HS-27A (cell line): Measurements from ENCODE around the gene MTMR6.
A peak's percentile ranks its signal among the peaks of the same experiment; 100 is the strongest.
"Not testable (repeated sequence)": the region's sequence is repeated elsewhere in the genome, so short reads cannot be mapped to it uniquely, and the experiment has no call there.

Experiments used
- DNase-seq: peaks from one replicate; pipeline ENCODE4 v3.0.0-alpha.2; 2012; ENCODE audit warnings: low read depth, missing footprints

Gene MTMR6

DNA sequence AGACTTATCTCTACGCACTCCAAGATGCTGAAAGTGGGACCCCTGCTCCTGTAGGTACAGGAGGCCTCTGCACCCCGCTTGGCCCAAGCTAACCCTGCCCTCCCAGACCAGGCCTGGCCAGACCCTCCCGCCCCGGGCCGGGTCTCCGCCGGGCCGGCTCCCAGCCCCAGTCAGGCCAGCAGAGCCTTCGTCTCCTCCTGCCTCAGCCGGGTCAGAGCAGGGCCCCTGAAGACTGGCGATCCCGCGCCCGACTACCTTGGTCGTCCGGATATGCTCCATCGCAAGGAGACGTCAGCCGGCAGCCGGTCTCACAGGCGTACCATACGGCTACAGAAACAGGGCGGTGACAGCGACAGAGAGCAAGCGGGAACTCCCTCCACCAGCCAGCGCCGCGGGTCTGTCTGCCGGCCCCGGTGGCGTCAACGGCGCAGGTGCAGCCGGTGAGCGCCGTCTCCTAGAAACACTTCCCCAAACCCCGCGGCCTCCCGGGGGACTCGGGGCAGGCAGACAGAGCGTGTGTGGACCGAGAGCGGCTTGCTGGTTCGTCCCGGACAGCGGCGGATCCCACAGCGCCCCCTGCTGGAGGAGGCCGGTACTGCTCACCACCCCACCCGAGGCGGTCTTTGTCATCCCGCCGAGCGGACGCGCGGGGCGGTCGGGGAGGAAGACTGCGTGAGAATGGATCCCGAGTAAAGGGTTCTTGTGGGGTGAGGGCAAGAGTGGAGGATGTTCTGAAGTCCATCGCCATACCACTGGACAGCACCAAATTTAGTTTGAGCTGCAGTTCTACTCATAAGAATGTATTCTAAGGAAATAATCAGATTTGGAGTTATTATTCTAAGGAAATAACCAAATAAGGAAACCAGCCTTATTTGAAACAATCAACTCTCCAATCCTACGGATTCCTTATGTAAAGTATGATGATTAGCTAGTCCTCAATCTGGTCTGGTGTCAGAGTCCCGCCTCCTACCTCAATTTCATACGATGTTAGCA is at the start of gene MTMR6:
MTMR6 (minus strand) TSS at position 520 of the 993 bp plus-strand sequence; CDS start at position 279, 241 bp downstream.
- DNase-seq, result peak; percentile 41

DNA sequence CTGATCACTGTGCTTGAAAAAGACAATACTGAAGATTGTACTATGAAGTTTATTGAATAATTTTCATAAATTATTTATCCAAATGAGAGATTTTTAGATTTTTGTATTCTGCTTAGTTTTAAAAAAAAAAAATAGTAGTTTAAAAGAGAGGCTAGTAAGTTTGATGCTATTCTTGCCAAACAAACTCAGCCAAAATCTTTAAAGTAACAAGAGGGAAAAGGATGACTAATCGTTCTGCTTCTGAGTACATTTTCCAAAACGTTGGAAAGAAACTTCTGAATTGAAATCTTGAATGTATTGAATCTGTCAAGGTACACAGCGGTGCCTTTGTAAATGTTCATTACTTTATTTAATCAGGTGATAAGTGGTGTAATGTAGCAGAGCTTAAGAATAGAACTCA is 48.6 kb upstream of the MTMR6 start:
- DNase-seq, result no peak

DNA sequence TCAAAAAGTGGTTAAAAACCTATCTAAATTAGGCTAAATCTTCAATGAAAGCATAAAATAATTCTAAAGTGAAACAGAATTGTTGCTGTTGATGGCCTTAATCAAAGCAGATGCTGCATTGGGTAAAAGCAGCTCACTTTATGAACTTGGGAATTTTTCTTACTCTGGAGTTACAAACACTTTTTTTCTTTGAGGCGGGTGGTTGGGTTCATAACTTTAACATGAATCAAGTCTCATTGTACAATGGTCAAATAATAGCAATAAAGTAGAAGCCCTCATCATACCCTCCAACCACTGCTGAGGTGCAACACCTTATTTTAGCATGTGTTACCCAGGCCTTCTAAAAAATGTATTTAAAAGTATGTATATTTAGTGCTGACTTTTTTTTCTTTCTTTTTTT is 43.3 kb upstream of the MTMR6 start:
- no peak for DNase-seq

DNA sequence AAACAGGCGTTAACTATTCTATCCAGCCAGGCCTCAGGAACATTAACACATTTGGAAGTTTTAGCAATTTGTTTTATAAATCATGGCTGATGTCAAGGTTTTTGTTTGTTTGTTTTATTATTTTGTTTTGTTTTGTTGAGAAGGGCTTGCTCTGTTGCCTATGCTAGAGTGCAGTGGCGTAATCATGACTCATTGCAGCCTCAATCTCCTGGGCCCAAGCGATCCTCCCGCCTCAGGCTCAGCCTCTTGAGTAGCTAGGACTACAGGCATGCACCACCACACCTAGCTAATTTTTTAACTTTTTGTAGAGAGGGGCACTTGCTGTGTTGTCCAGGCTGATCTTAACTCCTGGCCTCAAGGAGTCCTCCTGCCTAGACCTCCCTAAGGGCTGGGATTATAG is 42.4 kb upstream of the MTMR6 start:
- DNase-seq, result no peak

DNA sequence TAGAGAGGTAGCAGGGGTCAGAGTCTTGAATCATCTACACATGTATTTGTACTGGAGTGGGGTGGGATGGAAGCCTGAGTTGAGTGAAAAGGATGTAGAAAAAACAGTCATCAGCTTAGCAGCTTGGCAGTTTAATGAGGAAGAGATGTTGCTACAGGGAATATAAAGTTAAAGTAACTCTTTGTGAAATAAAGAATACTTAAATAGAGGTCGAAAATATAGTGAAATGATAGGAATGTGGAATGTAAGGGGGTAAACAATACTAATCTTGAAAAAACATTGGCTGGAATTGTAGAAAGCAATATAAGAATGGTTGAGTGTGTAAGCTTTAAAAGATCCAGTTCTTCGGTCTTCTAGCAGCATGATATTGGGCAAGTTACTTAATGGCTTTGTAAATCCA is 36.8 kb upstream of the MTMR6 start:
- no peak for DNase-seq

DNA sequence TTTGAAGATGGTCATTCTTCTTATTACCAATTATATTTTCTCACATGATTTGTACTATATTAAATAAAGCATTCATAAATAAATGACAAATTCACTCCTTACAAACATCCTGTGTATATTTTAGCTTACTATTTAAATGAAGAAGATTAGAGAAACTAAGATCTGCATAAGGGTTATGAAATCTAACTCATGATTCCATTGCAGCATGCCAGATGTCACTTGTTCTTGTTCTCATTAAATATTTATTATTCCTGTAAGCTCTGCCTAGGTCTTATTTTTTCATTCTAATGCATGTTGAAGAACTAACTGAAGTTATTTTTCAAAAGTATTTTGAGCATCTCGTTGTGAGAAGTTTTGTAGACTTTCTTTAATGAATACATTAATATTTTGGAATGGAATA is 32.5 kb upstream of the MTMR6 start:
- DNase-seq, result no peak

DNA sequence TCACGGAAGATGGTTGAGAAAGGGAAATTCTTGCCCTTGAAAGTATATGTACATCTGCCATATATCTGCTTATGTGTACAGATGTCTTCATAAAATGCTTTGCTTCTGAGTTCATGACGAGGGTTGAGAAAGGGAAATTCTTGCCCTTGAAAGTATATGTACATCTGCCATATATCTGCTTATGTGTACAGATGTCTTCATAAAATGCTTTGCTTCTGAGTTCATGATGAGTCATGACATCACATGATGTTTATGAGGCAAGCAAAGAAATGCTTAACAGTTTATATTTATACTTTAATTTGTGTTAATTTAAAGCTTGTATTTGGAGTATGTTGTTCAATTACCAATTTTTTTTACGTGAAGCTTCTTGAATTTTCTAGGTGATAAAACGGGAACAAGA is 31.7 kb upstream of the MTMR6 start:
- not testable (repeated sequence) for DNase-seq

DNA sequence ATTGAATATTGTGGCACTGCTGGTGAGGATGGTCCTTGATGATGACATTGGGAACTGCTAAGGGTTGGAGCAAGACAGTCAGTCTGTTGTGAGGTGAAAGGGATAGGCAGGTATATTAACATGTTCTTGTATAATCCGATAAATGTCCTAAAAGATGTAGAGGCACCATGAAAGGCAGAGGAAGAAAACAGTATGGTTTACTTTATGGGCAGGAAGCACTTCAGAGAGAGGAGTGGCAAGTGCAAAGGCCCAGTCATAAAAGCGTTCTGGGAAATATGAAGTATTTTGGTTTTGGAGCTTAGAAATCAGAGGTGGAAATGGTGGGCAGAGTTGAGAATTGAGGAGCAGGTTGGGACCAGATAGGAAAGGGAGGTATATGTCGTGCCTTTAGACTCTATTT is 23.6 kb upstream of the MTMR6 start:
- no peak for DNase-seq

DNA sequence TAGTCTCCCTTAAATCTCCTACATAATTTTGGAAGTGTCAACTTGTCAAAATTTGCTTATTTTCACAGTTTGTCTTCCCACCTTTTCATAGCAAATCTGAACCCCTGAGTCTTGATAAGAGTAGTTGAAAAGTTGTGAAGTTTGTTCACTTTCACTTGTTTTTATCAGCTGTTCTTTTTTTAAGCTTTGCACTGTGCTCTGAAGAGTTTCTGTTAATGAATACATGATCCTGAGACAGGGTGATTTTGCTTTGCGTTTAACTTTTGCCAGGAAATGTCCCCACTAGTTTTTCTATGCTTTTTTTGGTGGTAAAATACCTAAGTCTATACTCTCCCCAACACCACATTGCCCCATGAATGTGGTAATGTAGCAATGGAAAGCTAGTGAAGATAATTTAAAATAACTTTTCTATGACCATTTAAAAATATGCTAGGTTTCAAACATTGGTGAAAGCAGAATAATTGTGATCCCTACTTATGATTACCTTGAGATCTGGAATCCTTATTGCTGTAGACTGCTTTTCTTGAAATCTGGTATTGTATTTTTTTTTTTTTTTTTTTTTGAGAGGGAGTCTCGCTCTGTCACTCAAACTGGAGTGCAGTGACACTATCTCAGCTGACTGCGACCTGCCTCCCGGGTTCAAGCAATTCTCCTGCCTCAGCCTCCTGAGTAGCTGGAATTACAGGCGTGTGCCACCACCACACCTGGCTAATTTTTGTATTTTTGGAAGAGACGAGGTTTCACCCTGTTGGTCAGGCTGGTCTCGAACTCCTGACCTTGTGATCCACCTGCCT is 19.6 kb upstream of the MTMR6 start:
- no peak for DNase-seq

DNA sequence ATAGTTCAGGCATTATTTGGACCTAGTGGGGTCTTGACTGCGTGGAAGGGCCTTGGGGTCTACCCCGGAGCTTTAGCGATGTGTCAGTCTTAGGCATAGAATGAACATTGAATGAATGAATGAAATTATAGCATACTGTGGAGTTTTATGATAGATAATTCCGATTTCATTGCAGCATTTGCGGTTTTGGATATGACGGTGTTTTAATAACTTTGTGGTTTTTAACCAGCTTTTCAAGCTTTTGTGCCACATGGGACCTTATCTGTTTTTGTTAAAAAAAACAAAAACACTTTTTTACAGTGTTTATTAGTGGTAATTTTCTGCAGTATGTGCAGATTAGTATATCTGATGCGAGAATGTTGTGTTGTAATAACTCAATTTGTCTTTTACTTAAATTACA is 14.8 kb upstream of the MTMR6 start:
- DNase-seq, result no peak

DNA sequence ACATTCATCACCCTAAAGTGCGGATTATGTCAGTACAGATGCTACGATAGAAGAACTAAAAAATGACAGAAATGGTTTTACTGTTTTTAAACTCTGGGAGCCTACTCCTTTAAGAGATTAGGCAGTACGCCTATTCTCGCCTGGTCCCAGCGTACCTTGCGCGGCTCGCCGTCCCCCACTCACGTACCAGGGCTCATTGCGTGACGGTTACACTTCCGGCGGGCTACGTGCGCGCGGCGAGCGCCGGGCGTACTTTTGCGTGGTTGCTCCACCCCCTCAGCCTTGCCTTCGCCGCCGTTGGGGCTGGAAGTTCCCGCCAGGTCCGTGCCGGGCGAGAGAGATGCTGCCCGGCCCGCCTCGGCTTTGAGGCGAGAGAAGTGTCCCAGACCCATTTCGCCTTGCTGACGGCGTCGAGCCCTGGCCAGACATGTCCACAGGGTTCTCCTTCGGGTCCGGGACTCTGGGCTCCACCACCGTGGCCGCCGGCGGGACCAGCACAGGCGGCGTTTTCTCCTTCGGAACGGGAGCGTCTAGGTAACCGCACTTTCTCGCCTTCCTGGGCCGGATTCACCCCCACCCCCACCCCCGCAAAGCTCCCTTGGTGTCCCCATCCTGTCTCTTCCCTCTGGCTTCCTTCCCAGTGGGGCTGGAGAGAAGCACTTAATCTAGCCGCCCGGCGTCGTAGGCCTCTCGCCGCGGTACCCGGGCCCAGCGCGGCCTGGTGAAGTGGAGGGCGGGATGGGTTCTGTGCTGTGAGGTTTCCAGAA is 14.2 kb upstream of the MTMR6 start, which contains the start of gene NUP58:
NUP58 (plus strand) TSS at position 279 of the 767 bp plus-strand sequence; CDS start at position 428, 149 bp downstream.
- peak; percentile 59 for DNase-seq

DNA sequence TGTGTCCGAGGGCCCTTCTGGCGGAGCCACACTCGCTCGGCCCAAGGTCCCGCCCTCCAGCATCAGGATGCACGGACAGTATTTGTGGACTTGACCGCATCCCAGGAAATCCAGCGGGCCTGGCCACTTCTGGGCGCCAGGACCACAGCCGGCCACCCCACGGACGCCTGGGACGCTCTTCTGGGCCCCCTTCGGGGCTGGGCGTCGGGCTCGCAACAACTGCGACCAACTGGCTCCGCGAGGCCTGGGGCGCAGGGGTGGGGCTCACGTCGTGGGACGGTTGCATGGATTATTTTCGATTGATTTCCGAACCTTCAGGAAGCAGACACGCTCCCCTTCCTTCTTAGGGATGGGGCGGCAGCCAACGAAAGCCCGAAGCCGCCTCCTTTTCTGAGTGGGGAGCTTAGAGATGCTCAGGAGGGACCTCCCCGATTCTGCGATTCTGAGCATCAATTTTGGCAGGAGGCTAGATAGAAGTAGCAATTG is 13.6 kb upstream of the MTMR6 start:
- no peak for DNase-seq

DNA sequence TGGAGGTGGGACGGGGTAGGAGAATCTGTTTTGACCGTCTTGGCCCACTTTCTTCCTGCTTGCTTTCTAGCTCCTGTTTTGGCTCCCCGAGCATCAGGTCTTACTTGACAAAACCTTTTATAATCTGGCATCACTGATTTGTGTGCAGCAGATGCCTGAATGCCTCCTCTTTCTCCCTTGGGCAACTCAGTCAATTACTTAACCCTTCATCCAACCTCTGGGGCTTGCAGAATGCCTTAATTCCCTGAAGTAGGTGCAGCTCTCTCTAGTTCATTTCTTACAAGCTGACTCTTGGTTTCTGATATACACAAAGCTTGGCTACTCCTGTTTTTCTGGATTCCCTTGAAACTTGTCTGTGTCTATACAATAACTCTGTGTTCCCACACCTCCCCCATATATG is 8.4 kb upstream of the MTMR6 start:
- no peak for DNase-seq

DNA sequence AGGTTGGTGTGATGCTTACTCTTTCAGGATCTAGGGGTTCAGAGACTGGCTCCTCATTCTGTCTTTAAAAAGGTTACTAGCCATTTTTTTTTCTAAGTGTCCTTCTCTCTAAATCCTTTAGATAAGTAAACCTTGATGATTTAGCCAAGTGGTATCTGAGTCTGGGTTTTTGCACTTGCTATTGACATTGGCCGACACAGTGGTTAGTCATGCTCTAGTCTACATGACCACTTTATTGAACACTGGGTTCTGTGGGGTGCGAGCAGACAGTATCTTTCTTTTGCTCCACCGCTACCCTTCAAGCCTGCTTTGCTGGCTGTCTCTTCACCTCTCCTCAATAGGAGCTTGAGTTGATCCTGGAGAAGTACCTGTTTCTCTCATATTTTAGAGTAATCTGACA is 7.9 kb upstream of the MTMR6 start:
- no peak for DNase-seq

DNA sequence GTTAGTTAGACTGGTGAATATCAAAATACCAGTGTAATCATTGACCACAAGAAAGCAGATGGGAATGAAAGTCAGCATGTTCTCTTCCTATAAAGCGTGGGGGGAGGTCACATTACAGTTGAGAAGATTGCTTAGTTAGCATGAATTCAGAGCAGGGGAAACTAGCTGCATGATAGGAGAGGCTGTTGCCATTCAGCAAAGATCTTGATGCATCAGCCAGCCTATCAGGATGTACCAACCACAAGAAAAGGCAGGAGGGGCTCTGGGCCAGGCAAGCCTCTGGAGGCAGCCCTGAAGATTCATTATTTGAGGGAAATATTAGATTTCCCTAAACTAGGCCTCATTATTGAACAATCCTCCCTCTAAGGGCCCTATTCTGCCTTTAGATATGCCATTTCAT is 5.0 kb upstream of the MTMR6 start:
- no peak for DNase-seq

DNA sequence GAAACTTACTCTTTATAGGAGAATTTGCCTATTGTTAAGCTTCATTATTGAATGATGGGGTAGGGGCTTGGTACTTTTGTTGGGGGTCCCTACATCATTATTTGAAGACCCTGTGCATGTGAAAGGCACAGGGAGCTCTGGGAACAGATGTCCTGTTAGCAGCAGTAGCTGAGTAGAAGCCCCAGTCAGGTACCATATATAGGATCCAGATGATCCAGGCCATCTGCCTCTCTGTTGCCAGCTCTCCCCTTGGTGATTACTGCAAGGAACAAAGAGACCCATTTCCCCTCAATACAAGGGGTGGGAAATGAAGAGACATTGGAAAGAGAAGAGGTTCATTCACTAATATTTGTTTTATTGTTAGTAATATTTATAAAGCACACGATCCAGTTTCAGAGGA is 4.4 kb upstream of the MTMR6 start:
- DNase-seq, result no peak

DNA sequence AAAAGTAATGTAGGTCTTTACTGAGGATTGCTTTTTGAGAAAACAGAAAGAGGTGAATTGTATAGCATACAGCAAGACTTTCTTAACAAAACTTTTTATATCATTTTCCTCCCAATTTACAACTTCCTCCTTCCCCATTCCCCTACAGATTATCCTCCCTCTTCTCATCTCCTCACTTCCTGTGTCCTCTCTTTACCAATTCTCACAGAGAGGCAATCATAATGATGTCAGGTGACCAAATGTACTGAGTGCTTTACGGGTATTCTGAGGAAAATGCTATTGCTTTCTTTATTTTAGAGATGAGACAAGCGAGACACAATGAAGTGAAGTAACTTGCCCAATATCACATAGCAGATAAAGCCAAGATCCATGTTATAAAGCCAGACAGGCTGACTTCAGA is 1.7 kb upstream of the MTMR6 start:
- no peak for DNase-seq

DNA sequence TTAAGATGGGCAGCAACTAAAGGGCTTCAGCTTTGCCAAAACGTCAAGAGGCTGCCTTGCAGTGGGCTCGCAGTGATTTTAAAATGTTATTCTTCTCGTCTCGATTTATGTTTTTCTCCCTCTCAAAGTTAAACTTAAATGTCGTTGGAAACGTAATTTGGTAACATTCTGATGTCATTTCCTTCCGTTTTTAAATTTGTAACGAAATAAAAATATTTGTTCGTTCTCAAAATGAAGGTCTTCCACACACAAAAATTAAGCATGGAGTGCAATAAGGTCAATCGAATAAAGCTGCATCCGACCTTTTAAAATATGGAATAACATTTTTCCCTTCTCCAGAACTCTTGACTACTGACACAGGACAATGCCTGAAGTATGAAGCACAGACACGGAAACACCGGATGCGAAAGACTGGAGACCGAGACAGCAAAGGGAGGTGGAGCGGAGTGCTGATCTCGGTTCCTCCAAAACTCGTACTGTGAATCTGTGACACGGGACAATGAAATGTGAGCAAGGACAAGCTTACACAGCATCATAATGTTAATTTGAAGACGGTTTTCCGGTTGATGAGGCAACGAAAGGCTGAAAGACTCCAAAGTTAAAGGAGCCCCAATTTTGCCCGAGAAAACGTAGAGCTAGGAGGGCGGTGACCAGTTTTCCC is 850 bp downstream of the MTMR6 start:
- no peak for DNase-seq

DNA sequence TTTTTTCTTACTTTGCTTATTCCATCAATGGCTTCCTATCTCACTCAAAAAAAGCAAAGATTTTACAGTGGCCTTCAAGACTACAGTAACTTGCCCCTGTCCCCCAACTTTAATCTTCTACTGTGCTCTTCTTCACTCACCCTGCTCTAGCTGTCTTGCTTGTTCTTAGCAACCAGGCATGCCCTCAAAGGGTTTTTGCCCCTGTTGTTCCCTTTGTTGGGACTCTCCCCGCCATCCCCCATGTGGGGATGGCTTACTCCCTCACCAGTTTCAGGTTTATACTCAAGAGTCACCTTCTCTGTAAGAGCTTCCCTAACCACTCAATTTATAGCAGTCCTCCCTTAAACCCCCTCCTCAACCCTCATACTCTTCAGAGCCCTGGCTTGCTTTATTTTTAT is 5.4 kb downstream of the MTMR6 start:
- DNase-seq, result no peak

DNA sequence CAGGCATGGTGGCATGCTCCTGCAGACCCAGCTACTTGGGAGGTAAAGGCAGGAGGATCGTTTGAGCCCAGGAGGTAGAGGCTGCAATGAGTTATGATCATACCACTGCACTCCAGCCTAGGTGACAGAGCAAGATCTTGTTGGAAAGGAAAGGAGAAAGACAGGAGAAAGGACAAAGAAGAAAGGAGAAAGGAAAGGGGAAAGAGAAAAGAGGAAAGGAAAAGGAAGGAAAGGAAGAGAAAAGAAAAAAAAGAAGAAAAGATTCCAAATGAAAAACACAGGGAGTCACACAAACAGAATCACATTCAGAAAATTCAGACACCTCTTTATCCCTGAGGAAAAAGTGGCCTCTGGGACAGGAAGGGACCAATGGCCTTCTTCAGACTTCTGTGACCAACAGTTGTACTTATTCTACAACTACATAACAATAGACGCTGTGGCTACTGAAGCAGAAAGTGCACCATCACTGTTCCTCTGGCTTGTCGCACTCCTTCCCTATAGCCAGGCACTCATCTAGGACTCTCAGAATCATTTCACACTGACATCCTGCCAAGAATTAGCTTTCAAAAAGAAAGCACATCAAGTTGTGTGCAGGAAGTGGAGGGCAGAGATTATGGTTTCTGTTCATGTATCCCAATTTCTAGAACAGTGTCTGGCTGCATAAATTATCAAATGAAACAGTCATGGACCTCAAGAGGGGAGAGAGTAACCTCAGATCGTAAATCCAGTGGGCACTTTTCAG is 5.9 kb downstream of the MTMR6 start:
- DNase-seq, result no peak

DNA sequence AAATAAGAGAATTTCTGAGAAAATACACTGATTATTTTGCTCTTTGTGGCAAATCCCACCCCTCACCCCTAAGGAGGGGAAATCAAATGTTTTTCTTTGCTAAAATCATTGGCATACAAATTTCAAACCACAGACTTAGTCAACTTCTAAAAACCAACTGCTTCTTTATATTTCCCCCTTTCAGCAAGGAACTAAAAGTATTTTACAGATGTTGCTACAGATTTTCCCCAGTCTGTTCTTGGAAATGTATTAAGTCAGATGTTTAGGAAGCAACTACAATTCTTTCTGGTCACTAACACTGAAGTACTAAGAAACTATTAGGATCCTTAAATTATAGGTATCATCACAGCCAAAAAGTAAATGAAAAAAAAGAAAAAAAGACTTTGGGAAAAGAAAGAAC is 6.9 kb downstream of the MTMR6 start:
- DNase-seq, result no peak
